HG02885 (cell line): Measurements from ENCODE around the gene HDAC9.

Experiments
- ATAC-seq: cut with Tn5 transposase; IDR thresholded peaks from one replicate; pipeline ENCODE4 v1.9.1; 2021; ENCODE audit warnings: mild to moderate bottlenecking; ENCODE audit not compliant: unreplicated experiment, poor library complexity

The HDAC9 gene

GRCh38 chr7:18550574-18550973, 55.0 kb downstream of the HDAC9 start:
- ATAC-seq: no peak

GRCh38 chr7:18552316-18552916, 56.9 kb downstream of the HDAC9 start:
- ATAC-seq: peak; percentile 17

GRCh38 chr7:18552943-18553604, 57.5 kb downstream of the HDAC9 start:
- ATAC-seq: peak; percentile 63

GRCh38 chr7:18553605-18554003, 58.1 kb downstream of the HDAC9 start:
- ATAC-seq: no peak

- ATAC-seq: no peak
Measured at GRCh38 chr7:18555120-18555519, 59.6 kb downstream of the HDAC9 start.

GRCh38 chr7:18555968-18556367, 60.4 kb downstream of the HDAC9 start:
- no peak for ATAC-seq

- peak; percentile 39 for ATAC-seq
Measured at GRCh38 chr7:18558503-18558902, 63.0 kb downstream of the HDAC9 start.

- ATAC-seq: no peak
Measured at GRCh38 chr7:18558910-18559309, 63.4 kb downstream of the HDAC9 start.

- no peak for ATAC-seq
Measured at GRCh38 chr7:18559756-18560155, 64.2 kb downstream of the HDAC9 start.

- no peak for ATAC-seq
Measured at GRCh38 chr7:18564779-18565178, 69.2 kb downstream of the HDAC9 start.

GRCh38 chr7:18565337-18565736, 69.8 kb downstream of the HDAC9 start:
- no peak for ATAC-seq

GRCh38 chr7:18566205-18566604, 70.7 kb downstream of the HDAC9 start:
- no peak for ATAC-seq

- ATAC-seq: peak; percentile 95
Measured at GRCh38 chr7:18566829-18567228, 71.3 kb downstream of the HDAC9 start.

- no peak for ATAC-seq
Measured at GRCh38 chr7:18570441-18570840, 74.9 kb downstream of the HDAC9 start.

- no peak for ATAC-seq
Measured at GRCh38 chr7:18570890-18571478, 75.4 kb downstream of the HDAC9 start.

- ATAC-seq: no peak
Measured at GRCh38 chr7:18572154-18572553, 76.6 kb downstream of the HDAC9 start.

- peak; percentile 20 for ATAC-seq
Measured at GRCh38 chr7:18572885-18573284, 77.3 kb downstream of the HDAC9 start.

GRCh38 chr7:18573410-18574234, 78.1 kb downstream of the HDAC9 start:
- no peak for ATAC-seq

GRCh38 chr7:18574235-18574540, 78.6 kb downstream of the HDAC9 start:
- no peak for ATAC-seq

GRCh38 chr7:18574676-18575075, 79.1 kb downstream of the HDAC9 start:
- no peak for ATAC-seq
